ENCODE measurements around the gene CAPZA1.
A peak's percentile ranks its signal among the peaks of the same experiment; 100 is the strongest.

The CAPZA1 gene

GRCh38 chr1:112707221-112708001, 87.8 kb downstream of the CAPZA1 start:
- POLR2A ChIA-PET: interaction anchor here (0.6 to 2.1 kb wide), 5 partner anchors 33 to 1844 kb away, joined by 3 to 8 read pairs (median 3); partner anchors contain the start of genes CAPZA1, MOV10 and ST7L
- Histone ChIP-seq H3K4me1 (ENCODE audit: control insufficient read depth, insufficient read depth, low read length) (peaks cover 5% of the 10 kb centered on the region), H3K36me3 (ENCODE audit: control insufficient read depth in 2 of 2, insufficient read depth in 1 of 2, low read length in 2 of 2) (peaks cover 0 to 24% of the 10 kb centered on the region in 2 experiments; a peak in 1 of 3 replicates), H3K27ac (ENCODE audit: extremely low read depth, low read depth, low read length) (peak overlapping the region; percentile 79; the same call in 1 of the 2 replicates), H3K4me3 (ENCODE audit: low read depth, low read length) (peak overlapping the region; percentile 80), H3K9me3 (ENCODE audit: control insufficient read depth, insufficient read depth, low read depth, low read length) (no peaks in the 10 kb centered on the region)
- CTCF ChIA-PET: interaction anchor here (0.6 to 3.0 kb wide), 24 partner anchors 9 to 409 kb away, joined by 3 to 20 read pairs (median 6); partner anchors contain the start of genes CTTNBP2NL, MOV10 and ST7L
- no peak for TF ChIP-seq ZIC2 (tag by site-specific recombination; IDR thresholded peaks at IDR 0.05)
- peak; percentile 92 for TF ChIP-seq ZNF654 (tag by site-specific recombination; IDR thresholded peaks at IDR 0.05; ENCODE audit: low read depth)
- TF ChIP-seq ZNF558 (tag by site-specific recombination; IDR thresholded peaks at IDR 0.05): no peak
- TF ChIP-seq, protein P1, sequence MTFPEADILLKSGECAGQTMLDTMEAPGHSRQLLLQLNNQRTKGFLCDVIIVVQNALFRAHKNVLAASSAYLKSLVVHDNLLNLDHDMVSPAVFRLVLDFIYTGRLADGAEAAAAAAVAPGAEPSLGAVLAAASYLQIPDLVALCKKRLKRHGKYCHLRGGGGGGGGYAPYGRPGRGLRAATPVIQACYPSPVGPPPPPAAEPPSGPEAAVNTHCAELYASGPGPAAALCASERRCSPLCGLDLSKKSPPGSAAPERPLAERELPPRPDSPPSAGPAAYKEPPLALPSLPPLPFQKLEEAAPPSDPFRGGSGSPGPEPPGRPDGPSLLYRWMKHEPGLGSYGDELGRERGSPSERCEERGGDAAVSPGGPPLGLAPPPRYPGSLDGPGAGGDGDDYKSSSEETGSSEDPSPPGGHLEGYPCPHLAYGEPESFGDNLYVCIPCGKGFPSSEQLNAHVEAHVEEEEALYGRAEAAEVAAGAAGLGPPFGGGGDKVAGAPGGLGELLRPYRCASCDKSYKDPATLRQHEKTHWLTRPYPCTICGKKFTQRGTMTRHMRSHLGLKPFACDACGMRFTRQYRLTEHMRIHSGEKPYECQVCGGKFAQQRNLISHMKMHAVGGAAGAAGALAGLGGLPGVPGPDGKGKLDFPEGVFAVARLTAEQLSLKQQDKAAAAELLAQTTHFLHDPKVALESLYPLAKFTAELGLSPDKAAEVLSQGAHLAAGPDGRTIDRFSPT (tag by site-specific recombination; IDR thresholded peaks at IDR 0.05): no peak
- peak; percentile 22; the same call in 1 of the 2 replicates for TF ChIP-seq ZNF777 (tag by site-specific recombination; IDR thresholded peaks at IDR 0.05; ENCODE audit: borderline replicate concordance)
- no peak for TF ChIP-seq ZNF311 (tag by site-specific recombination; IDR thresholded peaks at IDR 0.05; ENCODE audit: borderline replicate concordance)
- TF ChIP-seq ZFP41 (tag by site-specific recombination; IDR thresholded peaks at IDR 0.05; ENCODE audit: borderline replicate concordance): no peak
- peak; percentile 69 for TF ChIP-seq ZNF324 (tag by site-specific recombination; IDR thresholded peaks at IDR 0.05)
- TF ChIP-seq, protein P2, sequence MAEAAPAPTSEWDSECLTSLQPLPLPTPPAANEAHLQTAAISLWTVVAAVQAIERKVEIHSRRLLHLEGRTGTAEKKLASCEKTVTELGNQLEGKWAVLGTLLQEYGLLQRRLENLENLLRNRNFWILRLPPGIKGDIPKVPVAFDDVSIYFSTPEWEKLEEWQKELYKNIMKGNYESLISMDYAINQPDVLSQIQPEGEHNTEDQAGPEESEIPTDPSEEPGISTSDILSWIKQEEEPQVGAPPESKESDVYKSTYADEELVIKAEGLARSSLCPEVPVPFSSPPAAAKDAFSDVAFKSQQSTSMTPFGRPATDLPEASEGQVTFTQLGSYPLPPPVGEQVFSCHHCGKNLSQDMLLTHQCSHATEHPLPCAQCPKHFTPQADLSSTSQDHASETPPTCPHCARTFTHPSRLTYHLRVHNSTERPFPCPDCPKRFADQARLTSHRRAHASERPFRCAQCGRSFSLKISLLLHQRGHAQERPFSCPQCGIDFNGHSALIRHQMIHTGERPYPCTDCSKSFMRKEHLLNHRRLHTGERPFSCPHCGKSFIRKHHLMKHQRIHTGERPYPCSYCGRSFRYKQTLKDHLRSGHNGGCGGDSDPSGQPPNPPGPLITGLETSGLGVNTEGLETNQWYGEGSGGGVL (tag by site-specific recombination; IDR thresholded peaks at IDR 0.05): no peak; the same call in 1 of the 2 replicates
- TF ChIP-seq ZNF529 (tag by site-specific recombination; IDR thresholded peaks at IDR 0.05; ENCODE audit: insufficient replicate concordance): no peak
- 0 out of 2 replicates have a peak, but pooled peaks have one; percentile 12 for TF ChIP-seq ZNF10 (tag by site-specific recombination; IDR thresholded peaks at IDR 0.05)
- TF ChIP-seq, protein P3, sequence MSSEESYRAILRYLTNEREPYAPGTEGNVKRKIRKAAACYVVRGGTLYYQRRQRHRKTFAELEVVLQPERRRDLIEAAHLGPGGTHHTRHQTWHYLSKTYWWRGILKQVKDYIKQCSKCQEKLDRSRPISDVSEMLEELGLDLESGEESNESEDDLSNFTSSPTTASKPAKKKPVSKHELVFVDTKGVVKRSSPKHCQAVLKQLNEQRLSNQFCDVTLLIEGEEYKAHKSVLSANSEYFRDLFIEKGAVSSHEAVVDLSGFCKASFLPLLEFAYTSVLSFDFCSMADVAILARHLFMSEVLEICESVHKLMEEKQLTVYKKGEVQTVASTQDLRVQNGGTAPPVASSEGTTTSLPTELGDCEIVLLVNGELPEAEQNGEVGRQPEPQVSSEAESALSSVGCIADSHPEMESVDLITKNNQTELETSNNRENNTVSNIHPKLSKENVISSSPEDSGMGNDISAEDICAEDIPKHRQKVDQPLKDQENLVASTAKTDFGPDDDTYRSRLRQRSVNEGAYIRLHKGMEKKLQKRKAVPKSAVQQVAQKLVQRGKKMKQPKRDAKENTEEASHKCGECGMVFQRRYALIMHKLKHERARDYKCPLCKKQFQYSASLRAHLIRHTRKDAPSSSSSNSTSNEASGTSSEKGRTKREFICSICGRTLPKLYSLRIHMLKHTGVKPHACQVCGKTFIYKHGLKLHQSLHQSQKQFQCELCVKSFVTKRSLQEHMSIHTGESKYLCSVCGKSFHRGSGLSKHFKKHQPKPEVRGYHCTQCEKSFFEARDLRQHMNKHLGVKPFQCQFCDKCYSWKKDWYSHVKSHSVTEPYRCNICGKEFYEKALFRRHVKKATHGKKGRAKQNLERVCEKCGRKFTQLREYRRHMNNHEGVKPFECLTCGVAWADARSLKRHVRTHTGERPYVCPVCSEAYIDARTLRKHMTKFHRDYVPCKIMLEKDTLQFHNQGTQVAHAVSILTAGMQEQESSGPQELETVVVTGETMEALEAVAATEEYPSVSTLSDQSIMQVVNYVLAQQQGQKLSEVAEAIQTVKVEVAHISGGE (tag by site-specific recombination; conservative IDR thresholded peaks at IDR 0.05; ENCODE audit: low read depth): peak; percentile 97
- no peak for TF ChIP-seq ZNF560 (tag by site-specific recombination; IDR thresholded peaks at IDR 0.05; ENCODE audit: borderline replicate concordance)
- TF ChIP-seq ZNF549 (tag by site-specific recombination; IDR thresholded peaks at IDR 0.05): no peak
- peak; percentile 61 for TF ChIP-seq ZBTB48 (tag by site-specific recombination; IDR thresholded peaks at IDR 0.05)
- no peak for TF ChIP-seq MYNN (tag by site-specific recombination; IDR thresholded peaks at IDR 0.05; ENCODE audit: borderline replicate concordance)
- TF ChIP-seq ZNF16 (tag by site-specific recombination; IDR thresholded peaks at IDR 0.05; ENCODE audit: low read depth): no peak
- TF ChIP-seq ZNF175 (tag by site-specific recombination; IDR thresholded peaks at IDR 0.05): no peak
- peak; percentile 9; the same call in 1 of the 2 replicates for TF ChIP-seq ZNF146 (tag by site-specific recombination; IDR thresholded peaks at IDR 0.05)
- peak; percentile 92 for TF ChIP-seq ZEB2 (tag by site-specific recombination; IDR thresholded peaks at IDR 0.05)
- TF ChIP-seq ZXDB (tag by site-specific recombination; IDR thresholded peaks at IDR 0.05): peak; percentile 66
- peak; percentile 62; the same call in 1 of the 2 replicates for TF ChIP-seq ZNF843 (tag by site-specific recombination; IDR thresholded peaks at IDR 0.05)
- TF ChIP-seq, protein P4, sequence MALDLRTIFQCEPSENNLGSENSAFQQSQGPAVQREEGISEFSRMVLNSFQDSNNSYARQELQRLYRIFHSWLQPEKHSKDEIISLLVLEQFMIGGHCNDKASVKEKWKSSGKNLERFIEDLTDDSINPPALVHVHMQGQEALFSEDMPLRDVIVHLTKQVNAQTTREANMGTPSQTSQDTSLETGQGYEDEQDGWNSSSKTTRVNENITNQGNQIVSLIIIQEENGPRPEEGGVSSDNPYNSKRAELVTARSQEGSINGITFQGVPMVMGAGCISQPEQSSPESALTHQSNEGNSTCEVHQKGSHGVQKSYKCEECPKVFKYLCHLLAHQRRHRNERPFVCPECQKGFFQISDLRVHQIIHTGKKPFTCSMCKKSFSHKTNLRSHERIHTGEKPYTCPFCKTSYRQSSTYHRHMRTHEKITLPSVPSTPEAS (tag by site-specific recombination; IDR thresholded peaks at IDR 0.05): peak; percentile 6; the same call in 1 of the 2 replicates
- peak; percentile 86 for TF ChIP-seq KLF8 (tag by site-specific recombination; IDR thresholded peaks at IDR 0.05)
- TF ChIP-seq ZBTB17 (tag by site-specific recombination; IDR thresholded peaks at IDR 0.05): peak; percentile 62
- TF ChIP-seq ZNF639 (tag by site-specific recombination; IDR thresholded peaks at IDR 0.05): 0 out of 2 replicates have a peak, but pooled peaks have one; percentile 37

Measured in HEK293 (cell line).